H1 (cell line): ENCODE results near the gene CHST11. TPM values are rescaled to one million over a fixed set of nuclear protein-coding genes. Genes with fewer than 3 reads are reported as not detected.

Source experiments
- CHD7 ChIP-seq: fragments of 300-600 bp; sonication (generic); IDR thresholded peaks from 2 replicates; pipeline ENCODE4 v1.7.1; 2012; ENCODE audit warnings: low read length, moderate library complexity, mild to moderate bottlenecking, inconsistent platforms; ENCODE audit not compliant: insufficient replicate concordance
- SIN3A ChIP-seq, 2 experiments: IDR thresholded peaks in 1 of 2; conservative IDR thresholded peaks in 1 of 2; 2 replicates each; pipeline ENCODE4 v1.6.1; 2011 to 2012; ENCODE audit warnings: low read length in 2 of 2, improper control_type of control experiment in 1 of 2, low read depth in 1 of 2, mild to moderate bottlenecking in 1 of 2
- SRF ChIP-seq: IDR thresholded peaks from 2 replicates; pipeline ENCODE4 v1.6.1; 2011; ENCODE audit warnings: mild to moderate bottlenecking, low read depth, low read length, moderate library complexity
- polyA plus RNA-seq, 7 experiments: library from polyadenylated mRNA; depleted of rRNA in 3 of 7; stranded (reverse) in 5 of 7; unstranded in 2 of 7; fragments of >200 nt in 5 of 7; fragments of 200-250 nt in 2 of 7; gene quantifications; 1 replicate in 5 of 7; 2 replicates in 1 of 7; 4 replicates in 1 of 7; pipeline versions ENCODE4 v1.2.1 to v1.2.3, GENCODE V29; 2011 to 2013; ENCODE audit warnings: missing spikeins in 2 of 7, mixed read lengths in 2 of 7
- total RNA-seq: library from RNA; stranded (reverse); fragmentation: NEBNext Ultra II Directional; extraction: Animal tissue kit (Norgen Biotek cat#: 25700); gene quantifications from 2 replicates; pipeline ENCODE4 v1.2.1, GENCODE V29; 2021

Gene CHST11
- total and polyA plus RNA-seq, 2 of the 8 experiments (the other 6 are each of a cell fraction or from before 2014, with no cell fraction given): 14.4 to 20.8 TPM

- TF ChIP-seq CHD7: peak; percentile 17
- TF ChIP-seq SRF: no peak
- TF ChIP-seq SIN3A (conservative IDR thresholded peaks at IDR 0.05 in 1 of 2, IDR thresholded peaks at IDR 0.05 in 1 of 2; ENCODE audit: low read depth in 1 of 2, low read length in 2 of 2): peak in 1 of 2 experiments; percentile 52; a peak in 1 of 4 replicates
Observed at GRCh38 chr12:104788840-104789271, 332.1 kb downstream of the CHST11 start (continued).
